Measurements from ENCODE around the gene DDC. TPM values are rescaled to one million over a fixed set of nuclear protein-coding genes. Genes with fewer than 3 reads are reported as not detected.

The DDC gene
- total and polyA plus RNA-seq, 2 donors (not counting 3 experiments of a cell fraction or from before 2014, with no cell fraction given), result not detected

- no peak for FAIRE-seq
- TF ChIP-seq MYC (IDR thresholded peaks at IDR 0.05; ENCODE audit: low read depth, low read length), result no peak
- no peak for TF ChIP-seq MAX (IDR thresholded peaks at IDR 0.05; ENCODE audit: insufficient read depth, insufficient read length)
- no peak for TF ChIP-seq POLR2AphosphoS5 (IDR thresholded peaks at IDR 0.05; ENCODE audit: insufficient read depth, low read depth, low read length)
- TF ChIP-seq FOS (IDR thresholded peaks at IDR 0.05; ENCODE audit: borderline replicate concordance, insufficient read depth, low read length), result no peak
- TF ChIP-seq CTCF (IDR thresholded peaks at IDR 0.05; ENCODE audit: extremely low read depth in 1 of 2, insufficient read depth in 1 of 2, low read depth in 1 of 2, low read length in 2 of 2), result no peak
- TF ChIP-seq POLR2A (IDR thresholded peaks at IDR 0.05; ENCODE audit: low read depth, low read length), result no peak
- TF ChIP-seq EZH2 (IDR thresholded peaks at IDR 0.05; ENCODE audit: borderline replicate concordance, low read depth, low read length, severe bottlenecking), result no peak
- TF ChIP-seq GATA2 (IDR thresholded peaks at IDR 0.05; ENCODE audit: insufficient read depth, insufficient read length, low read depth, low read length), result no peak
- TF ChIP-seq JUN (IDR thresholded peaks at IDR 0.05; ENCODE audit: borderline replicate concordance, insufficient read depth, insufficient read length, low read depth), result no peak
- ChIA-PET POLR2A (no interaction called here), CTCF (no interaction called here)
- H3K36me3 ChIP-seq (ENCODE audit: control insufficient read depth in 2 of 2, extremely low read depth in 1 of 2, insufficient read depth in 2 of 2, low read length in 2 of 2), result no peaks in the 10 kb centered on the region
- no peaks in the 10 kb centered on the region for H3K27me3 ChIP-seq (ENCODE audit: control insufficient read depth in 2 of 2, insufficient read depth in 2 of 2, low read length in 2 of 2)
- H3K27ac ChIP-seq (ENCODE audit: insufficient read depth, low read depth, low read length), result no peak overlapping the region
- no peak overlapping the region for H2AFZ ChIP-seq (ENCODE audit: low read depth, low read length)
- H3K9me1 ChIP-seq (replicated peaks; ENCODE audit: control insufficient read depth, extremely low read depth, insufficient read depth, low read length), result no peaks in the 10 kb centered on the region
- H4K20me1 ChIP-seq (replicated peaks; ENCODE audit: control insufficient read depth, extremely low read depth, insufficient read depth, low read length), result no peaks in the 10 kb centered on the region
- intact Hi-C loops (cut with micrococcal nuclease) (no loop called here), dilution Hi-C loops (cut with MboI; ENCODE audit: extremely low pct_ligation_motif_present, low sequenced_read_pairs) (no loop called here)
- no peak overlapping the region for H3K9ac ChIP-seq (replicated peaks; ENCODE audit: extremely low read depth, insufficient read depth, low read length)
- H3K79me2 ChIP-seq (ENCODE audit: control insufficient read depth, insufficient read depth, low read length), result no peaks in the 10 kb centered on the region
- H3K4me3 ChIP-seq (replicated peaks in 1 of 3; ENCODE audit: insufficient read depth in 1 of 3, low read depth in 1 of 3, low read length in 3 of 3), result no peak overlapping the region
- peaks cover 33% of the 10 kb centered on the region for H3K4me1 ChIP-seq (ENCODE audit: control insufficient read depth, extremely low read depth, insufficient read depth, low read length)
- H3K4me2 ChIP-seq (ENCODE audit: insufficient read depth, low read length), result no peak overlapping the region
- DNase-seq (ENCODE audit: low read depth, low spot score), result no peak
- BruUV-seq (replicated peaks), result no TSS peak
- H3K9me3 ChIP-seq (replicated peaks; ENCODE audit: control insufficient read depth, insufficient read depth, low read length), result no peaks in the 10 kb centered on the region
These were observed 72.3 kb downstream of the DDC start for GRCh38 chr7:50492770-50493519.
